Caco-2 (cell line): ENCODE results near the gene NALCN. TPM values are rescaled to one million over a fixed set of nuclear protein-coding genes. Genes with fewer than 3 reads are reported as not detected.

ENCODE experiments used
- BruUV-seq: library from RNA; stranded (reverse); fragments of 400-500 nt; replicated peaks from 2 replicates; lab custom pipeline; 2021; lab: Mats Ljungman, UMichigan
- CTCF ChIA-PET: fragments of 300-600 bp; sonication (Branson Sonifier 250); formaldehyde crosslinking; loops from one replicate; lab custom pipeline; 2022; ENCODE audit warnings: antibody characterized with exemption; lab: Charles Lee
- POLR2A ChIA-PET: fragments of 300-600 bp; sonication (Branson Sonifier 250); formaldehyde crosslinking; loops from one replicate; lab custom pipeline; 2022; ENCODE audit warnings: antibody characterized with exemption; lab: Charles Lee
- DNase-seq, 2 experiments: peaks; one replicate each; pipeline versions ENCODE4 v3.0.0 to v3.0.0-alpha.2; 2020 to 2022
- H3K27me3 ChIP-seq: replicated peaks from 2 replicates; pipeline ENCODE4 v1.6.0; 2011; ENCODE audit warnings: low read length; ENCODE audit not compliant: control insufficient read depth, insufficient read depth
- H3K36me3 ChIP-seq: 2 replicates; pipeline ENCODE4 v1.5.1; 2011; ENCODE audit warnings: low read length; ENCODE audit not compliant: control insufficient read depth, insufficient read depth
- H3K4me1 ChIP-seq: fragments of 250-450 bp; sonication (Bioruptor Pico); 2 replicates; pipeline ENCODE4 v1.5.1; 2020; ENCODE audit warnings: mild to moderate bottlenecking
- H3K4me3 ChIP-seq: 2 replicates; pipeline ENCODE4 v1.5.1; 2011; ENCODE audit warnings: low read depth, mild to moderate bottlenecking, control low read depth, low read length
- H3K9me3 ChIP-seq: fragments of 250-450 bp; sonication (Bioruptor Pico); 2 replicates; pipeline ENCODE4 v1.5.1; 2020; ENCODE audit warnings: mild to moderate bottlenecking, moderate library complexity
- H3K27ac Mint-ChIP-seq: one replicate; pipeline ENCODE4 v1.8.0; 2022; ENCODE audit warnings: mixed read lengths; ENCODE audit not compliant: unreplicated experiment
- H3K27me3 Mint-ChIP-seq: one replicate; pipeline ENCODE4 v1.8.0; 2022; ENCODE audit warnings: mixed read lengths; ENCODE audit not compliant: insufficient read depth, unreplicated experiment
- H3K36me3 Mint-ChIP-seq: one replicate; pipeline ENCODE4 v1.8.0; 2022; ENCODE audit warnings: mild to moderate bottlenecking, mixed read lengths; ENCODE audit not compliant: insufficient read depth, unreplicated experiment
- H3K4me1 Mint-ChIP-seq: one replicate; pipeline ENCODE4 v1.8.0; 2022; ENCODE audit warnings: low read depth, mixed read lengths; ENCODE audit not compliant: unreplicated experiment
- H3K4me3 Mint-ChIP-seq: one replicate; pipeline ENCODE4 v1.8.0; 2022; ENCODE audit warnings: mild to moderate bottlenecking, moderate library complexity, mixed read lengths; ENCODE audit not compliant: unreplicated experiment
- H3K9me3 Mint-ChIP-seq: one replicate; pipeline ENCODE4 v1.8.0; 2022; ENCODE audit warnings: mixed read lengths; ENCODE audit not compliant: unreplicated experiment
- CTCF ChIP-seq, 2 experiments: fragments of 200-600 bp in 1 of 2; IDR thresholded peaks; 1 replicate in 1 of 2; 2 replicates in 1 of 2; pipeline versions ENCODE4 v1.5.1 to v1.8.0; 2011 to 2022; ENCODE audit warnings: antibody characterized with exemption in 1 of 2, control low read depth in 1 of 2, inconsistent platforms in 1 of 2, low read depth in 1 of 2, low read length in 1 of 2, mild to moderate bottlenecking in 1 of 2, moderate library complexity in 1 of 2; ENCODE audit not compliant: insufficient read depth in 1 of 2, severe bottlenecking in 1 of 2, unreplicated experiment in 1 of 2
- intact Hi-C: fragments of 100-400 bp; cut with micrococcal nuclease; formaldehyde crosslinking; loops from one replicate; pipeline ENCODE4 v1.10.0; 2022; ENCODE audit not compliant: unreplicated experiment
- total RNA-seq: library from RNA; stranded (reverse); gene quantifications from 2 replicates; pipeline ENCODE4 v1.2.3, GENCODE V29; 2022

The NALCN gene
- total RNA-seq, 1 experiment from 2014 or later, result not detected

- peaks cover 17% of the 10 kb centered on the region for H3K27me3 Mint-ChIP-seq
- CTCF ChIA-PET, result no interaction called here
- no peak overlapping the region for H3K4me3 ChIP-seq
- H3K4me1 Mint-ChIP-seq, result no peaks in the 10 kb centered on the region
- H3K9me3 ChIP-seq, result no peaks in the 10 kb centered on the region
- no TSS peak for BruUV-seq
- no peak for TF ChIP-seq CTCF (IDR thresholded peaks at IDR 0.05; ENCODE audit: insufficient read depth in 1 of 2, low read depth in 1 of 2, low read length in 1 of 2, severe bottlenecking in 1 of 2, unreplicated experiment in 1 of 2)
- POLR2A ChIA-PET, result no interaction called here
- intact Hi-C loops, result no loop called here
- no peaks in the 10 kb centered on the region; the same call in none of the 2 replicates for H3K27me3 ChIP-seq
- H3K4me3 Mint-ChIP-seq, result no peak overlapping the region
- no peaks in the 10 kb centered on the region for H3K4me1 ChIP-seq
- no peaks in the 10 kb centered on the region for H3K9me3 Mint-ChIP-seq
- H3K36me3 ChIP-seq, result no peaks in the 10 kb centered on the region
- no peak overlapping the region for H3K27ac Mint-ChIP-seq
- H3K36me3 Mint-ChIP-seq, result no peaks in the 10 kb centered on the region
- DNase-seq, result no peak
Observed at GRCh38 chr13:101013245-101013644, 403.1 kb downstream of the NALCN start.

- Mint-ChIP-seq H3K4me3 (no peak overlapping the region), H3K9me3 (no peaks in the 10 kb centered on the region), H3K27me3 (peaks cover 5% of the 10 kb centered on the region), H3K27ac (no peak overlapping the region), H3K4me1 (no peaks in the 10 kb centered on the region), H3K36me3 (no peaks in the 10 kb centered on the region)
- Histone ChIP-seq H3K27me3 (no peaks in the 10 kb centered on the region; the same call in none of the 2 replicates), H3K36me3 (no peaks in the 10 kb centered on the region), H3K4me1 (no peaks in the 10 kb centered on the region), H3K9me3 (no peaks in the 10 kb centered on the region), H3K4me3 (no peak overlapping the region)
- no peak for TF ChIP-seq CTCF (IDR thresholded peaks at IDR 0.05; ENCODE audit: insufficient read depth in 1 of 2, low read depth in 1 of 2, low read length in 1 of 2, severe bottlenecking in 1 of 2, unreplicated experiment in 1 of 2)
- no TSS peak for BruUV-seq
- CTCF ChIA-PET, result no interaction called here
- intact Hi-C loops, result no loop called here
- POLR2A ChIA-PET, result no interaction called here
- DNase-seq, result no peak
Observed at GRCh38 chr13:101010100-101010499, 406.2 kb downstream of the NALCN start.

GRCh38 chr13:101007245-101007644 lies 409.1 kb downstream of the NALCN start:
- no peak overlapping the region for H3K4me3 Mint-ChIP-seq
- intact Hi-C loops, result no loop called here
- no peaks in the 10 kb centered on the region for H3K4me1 Mint-ChIP-seq
- no TSS peak for BruUV-seq
- no peaks in the 10 kb centered on the region for H3K9me3 ChIP-seq
- H3K4me1 ChIP-seq, result no peaks in the 10 kb centered on the region
- no peak for TF ChIP-seq CTCF (IDR thresholded peaks at IDR 0.05; ENCODE audit: insufficient read depth in 1 of 2, low read depth in 1 of 2, low read length in 1 of 2, severe bottlenecking in 1 of 2, unreplicated experiment in 1 of 2)
- no peaks in the 10 kb centered on the region for H3K9me3 Mint-ChIP-seq
- no peak overlapping the region for H3K27ac Mint-ChIP-seq
- H3K36me3 Mint-ChIP-seq, result no peaks in the 10 kb centered on the region
- H3K36me3 ChIP-seq, result no peaks in the 10 kb centered on the region
- ChIA-PET CTCF (no interaction called here), POLR2A (no interaction called here)
- no peaks in the 10 kb centered on the region; the same call in 1 of the 2 replicates for H3K27me3 ChIP-seq
- no peak for DNase-seq
- peaks cover 2% of the 10 kb centered on the region for H3K27me3 Mint-ChIP-seq
- H3K4me3 ChIP-seq, result no peak overlapping the region

Other genes with a start within 250 kb of the NALCN start
- not detected in 2 replicates for gene ITGBL1, start 36.2 kb upstream of the NALCN start, total RNA-seq